Measurements from ENCODE around the gene FICD.
A peak's percentile ranks its signal among the peaks of the same experiment; 100 is the strongest.
"Not testable (repeated sequence)": the region's sequence is repeated elsewhere in the genome, so short reads cannot be mapped to it uniquely, and the experiment has no call there.

The FICD gene

GRCh38 chr12:108514973-108515814 lies at the start of gene FICD:
TSS of gene FICD (plus strand) at chr12:108515277. CDS start at chr12:108516973, 1,696 bp downstream.
- peak; percentile 94 to 100 (median 99) for DNase-seq

GRCh38 chr12:108465417-108465816 lies 49.7 kb upstream of the FICD start:
- no peak for DNase-seq

- peak in 1 of 14 donors; percentile 36 for DNase-seq
Measured at GRCh38 chr12:108468196-108468968, 46.7 kb upstream of the FICD start.

- no peak for DNase-seq
Measured at GRCh38 chr12:108473400-108474055, 41.5 kb upstream of the FICD start.

- no peak for DNase-seq
Measured at GRCh38 chr12:108475396-108475795, 39.7 kb upstream of the FICD start.

GRCh38 chr12:108477055-108477880 lies 37.8 kb upstream of the FICD start:
- no peak for DNase-seq

GRCh38 chr12:108477881-108478259 lies 37.2 kb upstream of the FICD start:
- no peak for DNase-seq

- no peak for DNase-seq
Measured at GRCh38 chr12:108478611-108479206, 36.4 kb upstream of the FICD start.

GRCh38 chr12:108479364-108480070 lies 35.6 kb upstream of the FICD start:
- DNase-seq, result no peak

- no peak for DNase-seq
Measured at GRCh38 chr12:108482717-108483212, 32.3 kb upstream of the FICD start.

GRCh38 chr12:108483213-108484059 lies 31.6 kb upstream of the FICD start:
- peak in 1 of 14 donors; percentile 88 for DNase-seq

GRCh38 chr12:108484431-108484830 lies 30.6 kb upstream of the FICD start:
- DNase-seq, result no peak

- no peak for DNase-seq
Measured at GRCh38 chr12:108484845-108485244, 30.2 kb upstream of the FICD start.

- DNase-seq, result not testable (repeated sequence)
Measured at GRCh38 chr12:108485371-108485770, 29.7 kb upstream of the FICD start.

GRCh38 chr12:108487029-108487428 lies 28.0 kb upstream of the FICD start:
- DNase-seq, result not testable (repeated sequence)

- no peak for DNase-seq
Measured at GRCh38 chr12:108491256-108491655, 23.8 kb upstream of the FICD start.

- DNase-seq, result no peak
Measured at GRCh38 chr12:108495054-108495453, 20.0 kb upstream of the FICD start.

- no peak for DNase-seq
Measured at GRCh38 chr12:108495823-108496579, 19.1 kb upstream of the FICD start.

- DNase-seq, result no peak
Measured at GRCh38 chr12:108498136-108498535, 16.9 kb upstream of the FICD start.
